Activated CD8-positive, alpha-beta T cell treated with anti-CD3 and anti-CD28 coated beads for 36 hours (primary cell): Measurements from ENCODE around the gene GIGYF1. TPM values are rescaled to one million over a fixed set of nuclear protein-coding genes. Genes with fewer than 3 reads are reported as not detected.
A peak's percentile ranks its signal among the peaks of the same experiment; 100 is the strongest.

Source experiments
- ATAC-seq: fragments of 200-7000 bp; cut with Tn5 transposase; one replicate; pipeline ENCODE4 v1.10.0; 2021; ENCODE audit warnings: mild to moderate bottlenecking, moderate library complexity
- CTCF ChIA-PET: fragments of 350-600 bp; sonication (Branson Sonifier 250); formaldehyde crosslinking; loops from one replicate; lab custom pipeline; 2021; ENCODE audit warnings: antibody characterized with exemption; lab: Charles Lee
- POLR2A ChIA-PET: fragments of 350-600 bp; sonication (Branson Sonifier 250); formaldehyde crosslinking; loops from one replicate; lab custom pipeline; 2021; ENCODE audit warnings: antibody characterized with exemption; lab: Charles Lee
- DNase-seq: peaks from one replicate; pipeline ENCODE4 v3.0.0-alpha.2; 2020
- H3K27ac Mint-ChIP-seq: one replicate; pipeline ENCODE4 v1.8.0; 2021; ENCODE audit warnings: mild to moderate bottlenecking, mixed read lengths
- H3K27me3 Mint-ChIP-seq: one replicate; pipeline ENCODE4 v1.8.0; 2021; ENCODE audit warnings: mixed read lengths
- H3K36me3 Mint-ChIP-seq: one replicate; pipeline ENCODE4 v1.8.0; 2021; ENCODE audit warnings: low read depth, mixed read lengths
- H3K4me1 Mint-ChIP-seq: one replicate; pipeline ENCODE4 v1.8.0; 2021; ENCODE audit warnings: low read depth, mixed read lengths
- H3K4me3 Mint-ChIP-seq: one replicate; pipeline ENCODE4 v1.8.0; 2021; ENCODE audit warnings: mild to moderate bottlenecking, moderate library complexity, mixed read lengths
- H3K9me3 Mint-ChIP-seq: one replicate; pipeline ENCODE4 v1.8.0; 2021; ENCODE audit warnings: mixed read lengths
- intact Hi-C: fragments of 100-400 bp; cut with micrococcal nuclease; formaldehyde crosslinking; loops from one replicate; pipeline ENCODE4 v1.10.0; 2022
- total RNA-seq, 2 experiments: library from RNA; stranded (reverse); gene quantifications; one replicate each; pipeline ENCODE4 v1.2.3, GENCODE V29; 2021
- TF ChIP-seq, protein P1 (sequence below): fragments of 200-600 bp; IDR thresholded peaks from one replicate; pipeline ENCODE4 v1.8.0; 2022; ENCODE audit warnings: antibody characterized with exemption, mild to moderate bottlenecking

GIGYF1 gene
- total RNA-seq, 2 experiments from 2014 or later: 36.9 to 41.5 TPM

DNA sequence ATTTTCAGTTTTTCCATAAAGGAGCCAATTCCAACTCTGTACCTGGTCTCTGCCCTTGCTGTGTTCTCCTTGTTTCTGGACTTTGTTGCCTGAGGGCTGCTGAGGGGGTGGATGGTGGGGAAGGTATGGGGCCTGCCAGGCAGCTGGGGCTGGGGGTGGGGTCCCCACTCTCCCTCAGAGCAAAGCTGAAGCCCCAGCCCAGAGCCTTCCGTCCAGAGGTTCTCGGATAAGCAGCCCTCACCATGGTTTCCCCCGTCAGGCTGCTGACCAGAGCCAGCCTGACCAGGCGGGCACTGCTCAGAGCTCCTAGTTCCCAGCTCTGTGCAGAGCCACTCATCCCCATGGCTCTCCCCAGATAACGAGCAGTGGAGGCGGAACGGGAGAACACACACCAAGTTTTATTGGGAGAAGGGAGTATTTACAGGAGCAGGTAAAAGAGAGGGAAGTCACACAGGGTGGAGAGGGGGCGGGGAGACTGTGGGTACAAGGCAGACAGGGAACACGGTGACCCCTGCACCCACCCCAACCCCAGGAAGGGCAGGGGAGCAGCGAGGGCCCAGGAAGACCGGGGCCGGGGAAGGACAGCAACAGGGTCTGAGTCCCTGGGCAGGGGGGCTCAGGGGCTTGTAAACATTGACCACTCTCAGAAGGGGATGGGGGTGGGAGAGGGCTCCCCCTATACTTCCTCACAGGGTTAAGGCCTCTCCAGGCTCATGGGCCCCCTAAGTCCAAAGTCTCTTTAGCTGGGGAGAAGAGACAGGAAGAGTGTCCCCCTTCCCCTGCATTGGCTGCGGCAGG lies 14.7 kb downstream of the GIGYF1 start:
- Mint-ChIP-seq H3K4me1 (peaks cover 32% of the 10 kb centered on the region), H3K27me3 (no peaks in the 10 kb centered on the region), H3K27ac (peak overlapping the region; percentile 63), H3K36me3 (peaks cover 31% of the 10 kb centered on the region), H3K9me3 (no peaks in the 10 kb centered on the region), H3K4me3 (no peak overlapping the region)
- ChIA-PET CTCF (interaction anchor here (1.1 to 10.9 kb wide), 4 partner anchors 12 to 196 kb away, joined by 3 to 105 read pairs (median 8); partner anchors contain the start of gene POP7), POLR2A (interaction anchor here (1.3 to 7.7 kb wide), 3 partner anchors 12 to 47 kb away, joined by 3 to 94 read pairs (median 3); partner anchors contain the start of gene GIGYF1)
- no peak for DNase-seq
- no peak for ATAC-seq
- TF ChIP-seq, protein P1, sequence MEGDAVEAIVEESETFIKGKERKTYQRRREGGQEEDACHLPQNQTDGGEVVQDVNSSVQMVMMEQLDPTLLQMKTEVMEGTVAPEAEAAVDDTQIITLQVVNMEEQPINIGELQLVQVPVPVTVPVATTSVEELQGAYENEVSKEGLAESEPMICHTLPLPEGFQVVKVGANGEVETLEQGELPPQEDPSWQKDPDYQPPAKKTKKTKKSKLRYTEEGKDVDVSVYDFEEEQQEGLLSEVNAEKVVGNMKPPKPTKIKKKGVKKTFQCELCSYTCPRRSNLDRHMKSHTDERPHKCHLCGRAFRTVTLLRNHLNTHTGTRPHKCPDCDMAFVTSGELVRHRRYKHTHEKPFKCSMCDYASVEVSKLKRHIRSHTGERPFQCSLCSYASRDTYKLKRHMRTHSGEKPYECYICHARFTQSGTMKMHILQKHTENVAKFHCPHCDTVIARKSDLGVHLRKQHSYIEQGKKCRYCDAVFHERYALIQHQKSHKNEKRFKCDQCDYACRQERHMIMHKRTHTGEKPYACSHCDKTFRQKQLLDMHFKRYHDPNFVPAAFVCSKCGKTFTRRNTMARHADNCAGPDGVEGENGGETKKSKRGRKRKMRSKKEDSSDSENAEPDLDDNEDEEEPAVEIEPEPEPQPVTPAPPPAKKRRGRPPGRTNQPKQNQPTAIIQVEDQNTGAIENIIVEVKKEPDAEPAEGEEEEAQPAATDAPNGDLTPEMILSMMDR: no peak
- intact Hi-C loops: loop anchor here (10.0 kb wide), 1 partner anchor 75 kb away; the partner anchor contains the start of gene PCOLCE

DNA sequence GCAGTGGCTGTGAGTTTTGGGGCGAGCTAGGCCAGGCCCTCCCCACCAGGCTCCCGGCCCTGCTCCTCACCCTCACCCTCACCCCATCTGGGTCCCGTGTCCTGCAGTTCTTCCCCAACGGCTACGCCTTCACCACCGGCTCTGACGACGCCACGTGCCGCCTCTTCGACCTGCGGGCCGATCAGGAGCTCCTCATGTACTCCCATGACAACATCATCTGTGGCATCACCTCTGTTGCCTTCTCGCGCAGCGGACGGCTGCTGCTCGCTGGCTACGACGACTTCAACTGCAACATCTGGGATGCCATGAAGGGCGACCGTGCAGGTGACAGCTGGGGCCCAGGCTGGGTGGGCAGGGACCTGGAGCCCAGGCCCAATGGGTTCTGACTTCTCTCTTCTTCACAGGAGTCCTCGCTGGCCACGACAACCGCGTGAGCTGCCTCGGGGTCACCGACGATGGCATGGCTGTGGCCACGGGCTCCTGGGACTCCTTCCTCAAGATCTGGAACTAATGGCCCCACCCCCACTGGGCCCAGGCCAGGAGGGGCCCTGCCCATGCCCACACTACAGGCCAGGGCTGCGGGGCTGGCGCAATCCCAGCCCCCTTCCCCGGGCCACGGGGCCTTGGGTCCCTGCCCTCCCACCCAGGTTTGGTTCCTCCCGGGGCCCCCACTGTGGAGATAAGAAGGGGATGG lies 15.6 kb downstream of the GIGYF1 start:
- CTCF ChIA-PET: interaction anchor here (1.0 to 10.9 kb wide), 3 partner anchors 12 to 95 kb away, joined by 3 to 105 read pairs (median 7); partner anchors contain the start of gene POP7
- Mint-ChIP-seq H3K4me1 (peaks cover 32% of the 10 kb centered on the region), H3K36me3 (peaks cover 32% of the 10 kb centered on the region), H3K9me3 (no peaks in the 10 kb centered on the region), H3K4me3 (peak overlapping the region; percentile 21), H3K27me3 (no peaks in the 10 kb centered on the region), H3K27ac (peak overlapping the region; percentile 38)
- POLR2A ChIA-PET: interaction anchor here (0.7 to 7.7 kb wide), 2 partner anchors 13 to 274 kb away, joined by 3 to 94 read pairs; partner anchors contain the start of gene GIGYF1
- TF ChIP-seq, protein P1: no peak
- DNase-seq (no peak), ATAC-seq (no peak)
- intact Hi-C loops: loop anchor here (10.0 kb wide), 1 partner anchor 74 kb away; the partner anchor contains the start of gene PCOLCE

DNA sequence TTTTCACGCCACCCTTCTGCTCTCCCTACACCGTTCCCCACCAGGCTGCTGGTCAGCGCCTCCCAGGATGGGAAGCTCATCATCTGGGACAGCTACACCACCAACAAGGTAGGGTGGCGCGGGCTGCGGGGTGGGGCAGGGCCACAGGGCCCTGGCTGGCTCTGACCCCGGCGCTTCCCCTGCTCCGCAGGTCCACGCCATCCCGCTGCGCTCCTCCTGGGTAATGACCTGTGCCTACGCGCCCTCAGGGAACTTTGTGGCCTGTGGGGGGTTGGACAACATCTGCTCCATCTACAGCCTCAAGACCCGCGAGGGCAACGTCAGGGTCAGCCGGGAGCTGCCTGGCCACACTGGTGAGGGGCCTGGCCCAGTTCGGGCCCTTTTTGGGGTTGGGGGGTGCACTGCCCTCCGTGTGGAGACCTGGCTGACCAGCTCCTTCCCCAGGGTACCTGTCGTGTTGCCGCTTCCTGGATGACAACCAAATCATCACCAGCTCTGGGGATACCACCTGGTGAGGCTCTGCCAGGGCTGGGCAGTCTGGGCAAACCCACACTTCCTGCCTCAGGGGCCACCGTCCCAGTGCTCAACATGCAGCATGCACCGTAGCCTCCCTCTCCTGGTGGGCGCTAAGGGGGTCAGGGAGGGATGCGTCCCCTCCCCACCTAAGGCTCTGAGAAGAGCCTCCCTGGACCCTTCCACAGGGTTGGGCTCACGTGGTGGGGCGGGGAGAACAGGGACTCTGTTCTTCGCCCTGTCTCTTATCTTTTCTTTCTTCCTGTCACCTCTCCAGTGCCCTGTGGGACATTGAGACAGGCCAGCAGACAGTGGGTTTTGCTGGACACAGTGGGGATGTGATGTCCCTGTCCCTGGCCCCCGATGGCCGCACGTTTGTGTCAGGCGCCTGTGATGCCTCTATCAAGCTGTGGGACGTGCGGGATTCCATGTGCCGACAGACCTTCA lies 16.5 kb downstream of the GIGYF1 start:
- Mint-ChIP-seq H3K36me3 (peaks cover 29% of the 10 kb centered on the region), H3K9me3 (no peaks in the 10 kb centered on the region), H3K4me3 (peak overlapping the region; percentile 26), H3K27me3 (no peaks in the 10 kb centered on the region), H3K4me1 (peaks cover 30% of the 10 kb centered on the region), H3K27ac (peak overlapping the region; percentile 64)
- TF ChIP-seq, protein P1: no peak
- intact Hi-C loops: loop anchor here (10.0 kb wide), 1 partner anchor 73 kb away; the partner anchor contains the start of gene PCOLCE
- ChIA-PET CTCF (interaction anchor here (0.6 to 10.9 kb wide), 8 partner anchors 13 to 195 kb away, joined by 3 to 105 read pairs (median 5); partner anchors contain the start of gene POP7), POLR2A (interaction anchor here (0.6 to 7.7 kb wide), 4 partner anchors 14 to 667 kb away, joined by 3 to 94 read pairs (median 4); partner anchors contain the start of gene GIGYF1)
- no peak for DNase-seq
- ATAC-seq: no peak

DNA sequence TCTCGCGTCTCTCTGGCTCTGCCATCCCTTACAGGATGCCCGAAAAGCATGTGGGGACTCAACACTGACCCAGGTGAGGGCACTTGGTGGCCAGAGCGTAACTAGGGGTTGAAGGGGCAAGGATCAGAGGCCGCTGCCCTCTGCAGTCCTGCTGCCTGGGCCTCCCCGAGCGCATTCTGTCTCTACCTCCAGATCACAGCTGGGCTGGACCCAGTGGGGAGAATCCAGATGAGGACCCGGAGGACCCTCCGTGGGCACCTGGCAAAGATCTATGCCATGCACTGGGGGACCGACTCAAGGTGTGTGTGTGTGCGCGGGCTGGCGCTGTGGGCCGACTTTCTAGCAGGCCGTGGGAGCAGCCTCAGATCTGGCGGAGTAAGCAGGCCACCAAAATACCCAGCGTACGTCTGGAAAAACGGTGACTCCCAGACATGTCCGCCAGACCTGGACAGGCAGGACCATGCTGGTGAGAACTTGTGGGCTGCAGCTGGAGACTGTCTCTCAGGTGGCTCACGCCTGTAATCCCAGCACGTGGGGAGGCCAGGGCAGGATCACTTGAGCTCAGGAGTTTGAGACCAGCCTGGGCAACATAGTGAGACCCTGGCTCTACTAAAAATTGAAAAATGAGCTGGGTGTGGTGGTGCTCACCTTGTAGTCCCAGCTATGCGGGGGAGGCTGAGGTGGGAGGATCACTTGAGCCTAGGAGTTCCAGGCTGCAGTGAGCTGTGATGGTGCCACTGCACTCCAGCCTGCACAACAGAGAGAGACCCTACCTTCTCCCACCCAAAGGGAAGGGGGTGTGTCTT lies 17.3 kb downstream of the GIGYF1 start:
- Mint-ChIP-seq H3K4me3 (peak overlapping the region; percentile 83), H3K27ac (peak overlapping the region; percentile 72), H3K9me3 (no peaks in the 10 kb centered on the region), H3K27me3 (no peaks in the 10 kb centered on the region), H3K36me3 (peaks cover 29% of the 10 kb centered on the region), H3K4me1 (peaks cover 23% of the 10 kb centered on the region)
- intact Hi-C loops: loop anchor here (10.0 kb wide), 1 partner anchor 72 kb away; the partner anchor contains the start of gene PCOLCE
- ATAC-seq: no peak
- TF ChIP-seq, protein P1: no peak
- POLR2A ChIA-PET: interaction anchor here (0.6 to 7.7 kb wide), 6 partner anchors 15 to 666 kb away, joined by 3 to 94 read pairs (median 4); partner anchors contain the start of gene GIGYF1
- CTCF ChIA-PET: interaction anchor here (0.6 to 10.9 kb wide), 7 partner anchors 14 to 194 kb away, joined by 3 to 105 read pairs (median 5); partner anchors contain the start of gene POP7
- no peak for DNase-seq
